Measurements from ENCODE around the gene CREBBP. TPM values are rescaled to one million over a fixed set of nuclear protein-coding genes. Genes with fewer than 3 reads are reported as not detected.

Gene CREBBP
- total RNA-seq, 1 experiment from 2014 or later: 79.6 TPM

DNA sequence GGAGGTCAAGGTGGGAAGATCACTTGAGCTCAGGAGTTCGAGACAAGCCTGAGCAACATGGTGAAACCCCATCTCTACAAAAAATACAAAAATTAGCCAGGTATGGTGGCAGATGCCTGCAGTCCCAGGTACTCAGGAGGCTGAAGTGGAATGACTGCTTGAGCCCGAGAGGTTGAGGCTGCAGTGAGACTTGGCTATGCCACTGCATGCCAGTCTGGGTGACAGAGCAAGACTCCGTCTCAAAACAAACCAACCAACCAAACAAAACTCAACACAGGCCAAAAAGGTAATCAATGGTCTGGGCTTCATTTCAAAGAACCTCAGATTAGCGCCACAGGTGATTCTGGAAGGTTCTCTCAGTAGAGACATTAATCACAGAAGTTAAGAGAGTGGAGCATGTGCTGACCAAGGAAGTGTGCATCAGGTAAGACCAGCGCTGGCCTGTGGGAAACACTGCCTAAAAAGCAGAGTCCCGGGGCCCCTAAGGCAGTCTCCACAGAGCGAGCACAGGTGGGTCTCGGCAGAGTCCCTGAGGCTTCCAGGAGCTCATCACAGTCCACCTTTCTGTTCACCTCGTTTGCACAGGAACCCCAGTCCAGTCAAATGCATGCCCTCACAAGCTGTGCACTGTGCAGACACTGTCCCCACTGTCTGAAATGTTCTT, 91.7 kb downstream of the CREBBP start:
- intact Hi-C loops (cut with micrococcal nuclease; ENCODE audit: unreplicated experiment): no loop called here
- TF ChIP-seq, protein P1, sequence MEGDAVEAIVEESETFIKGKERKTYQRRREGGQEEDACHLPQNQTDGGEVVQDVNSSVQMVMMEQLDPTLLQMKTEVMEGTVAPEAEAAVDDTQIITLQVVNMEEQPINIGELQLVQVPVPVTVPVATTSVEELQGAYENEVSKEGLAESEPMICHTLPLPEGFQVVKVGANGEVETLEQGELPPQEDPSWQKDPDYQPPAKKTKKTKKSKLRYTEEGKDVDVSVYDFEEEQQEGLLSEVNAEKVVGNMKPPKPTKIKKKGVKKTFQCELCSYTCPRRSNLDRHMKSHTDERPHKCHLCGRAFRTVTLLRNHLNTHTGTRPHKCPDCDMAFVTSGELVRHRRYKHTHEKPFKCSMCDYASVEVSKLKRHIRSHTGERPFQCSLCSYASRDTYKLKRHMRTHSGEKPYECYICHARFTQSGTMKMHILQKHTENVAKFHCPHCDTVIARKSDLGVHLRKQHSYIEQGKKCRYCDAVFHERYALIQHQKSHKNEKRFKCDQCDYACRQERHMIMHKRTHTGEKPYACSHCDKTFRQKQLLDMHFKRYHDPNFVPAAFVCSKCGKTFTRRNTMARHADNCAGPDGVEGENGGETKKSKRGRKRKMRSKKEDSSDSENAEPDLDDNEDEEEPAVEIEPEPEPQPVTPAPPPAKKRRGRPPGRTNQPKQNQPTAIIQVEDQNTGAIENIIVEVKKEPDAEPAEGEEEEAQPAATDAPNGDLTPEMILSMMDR (conservative IDR thresholded peaks at IDR 0.05; ENCODE audit: low read depth, low read length): no peak
- TF ChIP-seq EZH2 (IDR thresholded peaks at IDR 0.05; ENCODE audit: borderline replicate concordance, low read depth, low read length, poor library complexity, severe bottlenecking): no peak
- H3K36me3 ChIP-seq (ENCODE audit: insufficient read depth, low read length, poor library complexity, severe bottlenecking): peaks cover 34% of the 10 kb centered on the region
- H3K4me1 ChIP-seq (ENCODE audit: insufficient read depth, low read length, poor library complexity, severe bottlenecking): no peaks in the 10 kb centered on the region
- H3K4me3 ChIP-seq (ENCODE audit: low read depth, low read length, poor library complexity, severe bottlenecking): no peak overlapping the region
- ChIA-PET POLR2A (ENCODE audit: low non-redundant PET) (no interaction called here), CTCF (no interaction called here)
- DNase-seq (ENCODE audit: low spot score): no peak
- no peaks in the 10 kb centered on the region for H3K27me3 ChIP-seq (replicated peaks; ENCODE audit: insufficient read depth, low read depth, low read length, poor library complexity)
- no TSS peak for BruUV-seq (replicated peaks)
- no peak overlapping the region for H3K27ac ChIP-seq (ENCODE audit: low read depth, low read length, poor library complexity, severe bottlenecking)
- no peaks in the 10 kb centered on the region for H3K9me3 ChIP-seq (ENCODE audit: low read depth, low read length, poor library complexity, severe bottlenecking)

DNA sequence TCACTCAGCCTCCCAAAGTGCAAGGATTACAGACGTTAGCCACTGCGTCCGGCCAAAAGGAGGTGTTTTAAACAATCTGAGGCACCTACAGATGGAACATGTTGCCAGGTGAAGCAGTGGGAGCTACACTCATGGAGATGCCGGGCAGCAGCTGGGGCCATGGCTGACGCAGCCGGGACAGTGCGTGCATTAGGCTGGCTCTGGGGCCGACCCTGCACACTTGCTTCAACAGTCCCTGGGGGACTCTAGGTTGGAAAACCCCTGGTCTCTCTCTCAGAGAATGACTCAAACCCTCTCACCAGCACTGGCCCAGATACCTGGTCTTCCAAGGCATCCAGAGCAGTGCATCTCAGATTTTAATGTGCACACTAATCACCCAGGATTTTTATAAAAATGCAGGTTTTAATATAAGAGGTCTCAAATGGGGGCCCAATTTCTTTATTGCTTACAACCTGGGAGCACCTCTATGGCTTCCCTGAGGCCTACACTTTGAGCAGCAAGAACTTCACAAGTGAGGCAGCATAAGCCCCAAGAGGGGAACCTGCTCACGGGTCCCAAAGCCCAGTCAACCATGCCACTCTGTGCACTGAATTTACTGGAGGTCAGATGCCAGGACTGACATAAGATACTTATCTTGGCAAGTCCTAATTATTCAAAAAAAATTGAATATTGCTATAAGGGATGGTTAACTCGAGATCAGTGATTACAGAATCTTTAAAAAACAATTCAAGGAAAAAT, 92.4 kb downstream of the CREBBP start:
- ChIA-PET POLR2A (ENCODE audit: low non-redundant PET) (no interaction called here), CTCF (no interaction called here)
- no peak for TF ChIP-seq EZH2 (IDR thresholded peaks at IDR 0.05; ENCODE audit: borderline replicate concordance, low read depth, low read length, poor library complexity, severe bottlenecking)
- TF ChIP-seq, protein P1 (conservative IDR thresholded peaks at IDR 0.05; ENCODE audit: low read depth, low read length): no peak
- Histone ChIP-seq H3K27ac (ENCODE audit: low read depth, low read length, poor library complexity, severe bottlenecking) (no peak overlapping the region), H3K9me3 (ENCODE audit: low read depth, low read length, poor library complexity, severe bottlenecking) (no peaks in the 10 kb centered on the region), H3K36me3 (ENCODE audit: insufficient read depth, low read length, poor library complexity, severe bottlenecking) (peaks cover 32% of the 10 kb centered on the region), H3K27me3 (replicated peaks; ENCODE audit: insufficient read depth, low read depth, low read length, poor library complexity) (no peaks in the 10 kb centered on the region), H3K4me3 (ENCODE audit: low read depth, low read length, poor library complexity, severe bottlenecking) (no peak overlapping the region), H3K4me1 (ENCODE audit: insufficient read depth, low read length, poor library complexity, severe bottlenecking) (no peaks in the 10 kb centered on the region)
- DNase-seq (ENCODE audit: low spot score): no peak
- intact Hi-C loops (cut with micrococcal nuclease; ENCODE audit: unreplicated experiment): no loop called here
- BruUV-seq (replicated peaks): no TSS peak

DNA sequence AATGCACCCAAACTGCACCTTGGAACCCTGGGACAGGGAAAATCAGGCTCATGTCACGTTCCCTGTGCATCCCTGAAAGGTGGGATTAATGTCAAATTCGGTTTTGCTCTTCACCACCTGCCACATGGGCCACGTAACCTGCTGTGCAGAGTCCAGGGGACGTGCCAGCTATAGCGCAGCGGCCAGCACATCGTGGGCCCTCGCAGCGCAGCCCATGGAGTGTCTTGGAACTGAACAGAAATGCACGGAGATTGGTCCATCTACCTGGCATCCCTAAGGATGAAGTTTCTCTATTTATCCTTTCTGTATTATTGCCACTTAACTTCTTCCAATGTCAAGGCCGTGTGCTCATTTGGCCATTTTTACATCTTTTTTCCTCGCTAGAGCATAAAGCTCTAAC, 95.1 kb downstream of the CREBBP start:
- CTCF ChIA-PET: no interaction called here
- H3K36me3 ChIP-seq (ENCODE audit: insufficient read depth, low read length, poor library complexity, severe bottlenecking): peaks cover 27% of the 10 kb centered on the region

More for the DNA sequence above, 95.1 kb downstream of the CREBBP start:
- Histone ChIP-seq H3K4me1 (ENCODE audit: insufficient read depth, low read length, poor library complexity, severe bottlenecking) (no peaks in the 10 kb centered on the region), H3K9me3 (ENCODE audit: low read depth, low read length, poor library complexity, severe bottlenecking) (no peaks in the 10 kb centered on the region), H3K4me3 (ENCODE audit: low read depth, low read length, poor library complexity, severe bottlenecking) (no peak overlapping the region), H3K27ac (ENCODE audit: low read depth, low read length, poor library complexity, severe bottlenecking) (no peak overlapping the region), H3K27me3 (replicated peaks; ENCODE audit: insufficient read depth, low read depth, low read length, poor library complexity) (no peaks in the 10 kb centered on the region)
- intact Hi-C loops (cut with micrococcal nuclease; ENCODE audit: unreplicated experiment): no loop called here
- POLR2A ChIA-PET (ENCODE audit: low non-redundant PET): no interaction called here
- no TSS peak for BruUV-seq (replicated peaks)
- DNase-seq (ENCODE audit: low spot score): no peak
- TF ChIP-seq, protein P1 (conservative IDR thresholded peaks at IDR 0.05; ENCODE audit: low read depth, low read length): no peak
- no peak for TF ChIP-seq EZH2 (IDR thresholded peaks at IDR 0.05; ENCODE audit: borderline replicate concordance, low read depth, low read length, poor library complexity, severe bottlenecking)

All from A673 (cell line).